Activated CD8-positive, alpha-beta memory T cell treated with anti-CD3 and anti-CD28 coated beads for 4 hours (primary cell): Measurements from ENCODE around the gene NCAM2.

Experiments
- DNase-seq, 2 donors: peaks; one replicate each; pipeline ENCODE4 v3.0.0-alpha.2; 2020; ENCODE audit warnings: low read depth in 2 of 2

NCAM2 gene

DNA sequence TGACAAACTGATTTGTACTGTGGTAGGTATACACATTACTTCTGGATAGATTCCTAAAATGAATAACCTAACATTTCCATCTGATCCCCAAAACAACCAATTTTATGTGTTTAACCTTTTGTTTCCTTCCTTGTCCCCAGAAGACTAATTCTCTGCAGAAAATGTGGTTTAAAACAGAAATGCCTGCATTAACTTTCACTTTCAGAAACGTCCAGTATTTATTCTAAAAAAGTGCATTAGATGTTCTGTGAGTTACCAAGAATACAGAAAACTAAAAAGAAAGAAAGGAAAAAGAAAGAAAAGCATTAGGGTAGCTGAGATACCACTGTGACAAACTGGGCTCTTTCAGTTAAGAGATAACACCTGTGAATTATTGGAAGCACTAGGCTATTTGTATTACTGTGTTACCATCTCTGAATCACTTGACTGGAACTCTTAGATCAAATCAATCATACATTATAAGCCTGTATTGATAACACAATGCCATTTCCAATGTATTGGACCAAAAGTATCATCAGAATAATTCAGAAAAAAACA lies 177.7 kb downstream of the NCAM2 start:
- DNase-seq = no peak

DNA sequence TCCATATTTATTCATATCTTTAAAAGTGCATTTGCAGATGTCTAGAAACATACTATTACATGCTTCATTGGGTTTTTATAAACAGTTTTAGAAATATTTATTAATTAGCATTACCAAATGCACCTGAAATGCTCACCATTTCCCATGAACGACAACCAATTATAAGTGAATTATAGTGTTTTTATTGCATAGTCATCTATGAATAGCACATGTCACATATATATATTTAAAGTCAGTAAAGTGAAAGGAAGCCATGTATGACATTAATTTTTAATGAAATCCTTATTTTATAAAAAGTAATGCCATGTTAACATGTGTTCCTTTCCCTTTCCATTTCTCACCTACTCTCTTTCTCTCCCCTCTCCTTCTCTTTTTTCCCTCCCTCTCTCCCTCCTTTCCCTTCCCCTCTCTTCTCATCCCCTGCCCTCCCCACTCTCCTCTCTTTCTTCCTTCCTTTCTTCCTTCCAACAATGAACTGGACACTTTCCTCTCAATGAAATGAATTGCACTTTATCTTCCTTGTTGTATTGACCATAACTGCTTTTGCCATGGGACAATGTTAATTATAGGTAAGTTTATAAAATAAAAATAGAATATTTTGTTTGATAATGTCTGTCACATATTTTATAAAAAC lies 179.3 kb downstream of the NCAM2 start:
- no peak for DNase-seq

DNA sequence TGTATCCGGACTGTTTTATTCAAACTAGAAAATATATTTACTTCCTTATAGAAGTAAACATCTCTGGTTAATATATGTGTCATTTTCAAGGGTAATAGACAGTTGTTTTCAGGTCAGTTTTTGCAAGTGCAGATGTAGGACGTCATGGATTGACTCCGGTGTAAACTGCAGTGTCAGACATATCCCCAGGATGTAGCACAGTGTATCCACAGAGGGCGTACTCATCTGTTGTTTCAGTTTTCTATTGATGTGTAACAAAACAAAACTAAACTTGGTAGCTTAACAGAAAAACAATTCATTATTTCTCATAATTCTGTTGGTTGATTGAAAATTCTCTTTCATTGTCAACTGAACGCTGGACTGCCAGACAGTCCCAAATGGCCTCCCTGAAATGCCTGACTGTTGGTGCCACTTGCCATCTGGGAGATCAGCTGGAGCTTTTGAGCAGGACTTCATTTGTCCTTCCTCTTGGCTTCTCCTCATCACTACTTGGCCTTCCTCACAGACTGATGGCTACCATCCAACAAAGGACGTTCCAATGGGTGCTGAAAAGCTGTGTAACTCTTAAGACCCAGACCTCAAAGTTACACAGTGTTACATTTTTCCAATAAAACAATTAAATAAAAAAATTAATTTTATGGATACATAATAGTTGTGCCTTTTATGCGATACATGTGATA lies 181.6 kb downstream of the NCAM2 start:
- no peak for DNase-seq

DNA sequence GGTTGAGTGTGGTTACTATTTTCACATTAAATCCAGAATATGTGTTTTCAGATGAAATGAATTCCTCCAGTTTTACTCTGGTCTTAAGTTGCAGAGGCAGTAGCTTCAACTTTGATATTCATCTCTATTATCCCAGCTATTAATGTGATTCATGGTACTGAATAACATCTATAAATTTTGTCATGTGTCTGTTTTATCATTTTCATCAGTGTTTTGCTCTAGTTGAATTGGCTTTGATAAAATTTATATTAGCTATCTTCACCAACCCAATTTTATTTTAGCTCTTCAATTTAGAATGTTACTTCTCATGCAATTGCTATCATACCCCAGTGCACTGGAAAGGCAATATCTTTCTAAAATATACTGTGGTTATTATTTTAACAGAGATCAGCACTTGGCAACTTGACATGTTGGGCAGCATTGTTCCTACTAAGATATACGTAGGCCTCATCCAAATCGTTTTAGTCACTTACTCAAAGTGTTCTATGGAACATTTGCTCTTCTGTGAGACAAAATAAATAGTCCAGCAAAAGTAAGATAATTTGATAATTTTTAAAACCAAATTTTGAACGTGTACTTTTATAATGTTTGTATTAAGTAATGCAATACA lies 184.3 kb downstream of the NCAM2 start:
- no peak for DNase-seq

DNA sequence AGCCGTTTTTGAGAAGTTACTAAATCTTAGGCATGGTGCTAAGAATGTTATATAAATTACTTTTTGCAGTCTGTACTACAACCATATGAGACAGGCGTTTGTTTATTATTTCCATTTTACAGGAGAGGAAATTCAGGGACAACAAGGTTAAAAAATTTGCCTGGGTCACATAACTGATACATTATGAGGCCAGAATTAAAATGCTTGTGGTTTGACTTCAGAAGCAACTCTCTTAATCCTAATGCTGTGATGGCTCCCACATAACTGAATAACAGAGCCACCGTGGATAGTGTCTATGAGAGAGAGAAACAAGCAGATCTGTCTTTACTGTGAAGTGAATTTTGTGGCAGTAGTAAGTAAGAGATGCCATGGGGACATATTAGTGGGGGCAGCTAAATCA lies 184.9 kb downstream of the NCAM2 start:
- no peak for DNase-seq

DNA sequence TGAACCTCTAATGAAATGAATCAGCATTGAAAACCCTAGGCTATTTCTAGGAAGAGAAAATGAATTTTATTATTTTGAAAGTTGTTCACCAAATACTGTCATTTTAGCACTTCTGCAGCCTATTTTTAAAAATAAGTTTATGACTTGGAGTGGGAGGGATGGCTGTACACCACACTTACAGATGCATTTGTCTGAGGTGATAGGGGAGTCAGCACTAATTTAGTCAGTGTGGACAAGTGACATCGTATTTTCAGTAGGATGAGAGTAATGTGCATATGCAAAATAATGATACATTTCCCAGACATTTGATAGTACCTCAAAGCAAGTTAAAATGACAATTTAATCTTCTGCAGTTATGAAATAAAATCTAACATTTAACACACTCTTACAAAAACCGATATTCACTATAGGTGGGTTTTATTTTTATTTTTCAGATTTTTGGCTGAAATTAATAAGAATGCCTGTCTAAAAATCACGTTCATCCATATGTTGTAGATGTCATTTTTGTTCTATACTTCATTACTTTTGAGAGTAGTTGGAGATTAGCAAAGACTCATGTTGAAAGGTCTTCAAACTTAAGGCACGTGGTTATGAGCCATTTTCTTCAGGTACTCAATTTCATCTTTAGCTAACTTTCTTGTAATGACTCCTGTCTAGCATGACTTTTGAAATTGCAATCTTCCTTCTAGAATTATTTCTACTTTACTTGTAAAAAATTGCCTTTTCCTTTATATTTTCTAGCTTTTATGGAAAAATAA lies 186.7 kb downstream of the NCAM2 start:
- DNase-seq = no peak

DNA sequence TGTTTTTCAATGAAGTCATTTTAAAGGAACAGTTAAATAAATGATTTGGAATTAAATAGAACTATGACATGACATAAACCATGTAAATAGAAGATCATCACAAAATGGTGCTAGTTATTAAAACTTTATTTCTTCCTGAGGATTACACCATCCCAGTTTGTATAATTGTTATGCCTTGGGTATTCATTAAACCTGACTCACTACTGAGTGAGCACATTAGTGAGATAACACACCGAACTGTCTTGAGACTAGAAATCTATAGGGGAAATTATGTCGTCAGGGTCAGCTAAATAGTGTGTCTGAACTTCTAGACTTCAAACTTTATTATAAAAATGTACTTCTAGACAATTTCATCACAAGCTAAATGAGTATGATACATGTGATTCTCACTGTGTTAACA lies 189.4 kb downstream of the NCAM2 start:
- no peak for DNase-seq

DNA sequence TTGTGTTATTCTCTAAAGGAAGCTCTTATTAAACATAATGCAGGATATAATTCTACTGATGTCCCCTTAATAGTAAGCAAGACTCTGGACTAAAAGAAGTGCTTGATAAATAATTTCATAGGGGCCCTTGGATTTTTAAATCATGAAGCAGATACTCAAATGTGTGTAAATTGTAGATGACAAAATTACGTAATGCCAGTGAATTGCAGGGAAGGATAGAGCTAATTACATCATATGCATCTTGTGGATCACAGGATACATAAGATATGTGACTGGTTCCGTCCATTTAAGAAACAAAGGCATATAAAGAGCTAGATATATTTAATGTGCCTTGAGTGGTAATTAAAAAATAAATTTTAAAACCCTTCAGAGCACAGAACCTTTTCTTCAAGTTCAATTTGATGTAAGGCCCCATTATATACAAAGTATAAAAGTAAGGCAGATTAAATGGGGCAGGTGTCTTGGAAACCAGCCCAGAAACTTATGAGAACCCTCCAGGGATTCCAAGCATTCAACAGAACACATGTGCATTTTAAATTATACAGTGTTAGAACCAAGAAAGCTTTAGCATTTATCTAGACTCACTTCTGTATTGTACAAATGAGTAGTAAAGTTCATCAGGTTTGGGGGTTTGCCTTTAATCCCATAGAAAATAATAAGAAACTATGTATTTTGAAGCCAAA lies 190.4 kb downstream of the NCAM2 start:
- DNase-seq = no peak

DNA sequence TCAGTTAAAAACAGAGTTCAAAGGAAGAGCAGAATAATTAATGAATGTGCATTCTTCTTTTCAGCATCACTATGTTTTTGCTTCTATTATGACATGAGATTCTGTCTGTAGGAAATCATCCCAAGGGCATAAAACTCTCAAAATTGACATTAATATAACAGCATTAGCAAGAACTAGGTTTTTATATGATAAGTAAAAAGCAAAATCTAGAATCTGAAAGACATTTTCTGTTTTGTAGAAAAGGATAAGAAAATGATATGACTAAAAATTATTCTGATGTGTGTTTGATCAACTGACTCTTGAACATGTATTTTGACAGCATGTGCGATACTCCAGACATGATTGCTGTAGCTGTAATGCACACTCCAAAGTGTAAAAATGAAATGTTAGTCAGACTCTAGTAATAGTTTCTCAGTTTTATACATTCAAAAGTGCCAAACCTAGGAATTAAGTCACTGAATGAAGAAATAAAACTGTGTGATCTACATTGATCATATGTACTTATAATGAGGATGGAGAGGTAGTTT lies 197.3 kb downstream of the NCAM2 start:
- no peak for DNase-seq

DNA sequence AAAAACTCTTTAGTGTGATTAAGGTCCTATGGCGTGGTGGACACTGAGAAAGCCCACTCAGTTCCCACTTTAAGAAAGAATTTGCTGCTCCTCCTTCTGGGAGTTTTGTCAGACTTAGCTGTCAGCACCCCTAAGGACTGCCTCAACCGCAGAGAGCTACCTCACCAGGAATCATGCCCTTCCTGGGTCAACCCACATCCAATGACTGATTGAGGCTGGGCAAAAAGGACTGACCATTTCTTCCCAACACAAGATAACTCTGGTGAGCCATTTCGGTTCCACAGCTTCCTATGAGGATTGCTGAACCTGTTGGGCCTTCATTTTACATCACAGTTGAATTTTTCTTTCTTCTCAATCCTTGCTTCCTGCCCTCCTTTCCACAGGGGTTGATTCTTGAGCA lies 197.9 kb downstream of the NCAM2 start:
- DNase-seq = no peak

DNA sequence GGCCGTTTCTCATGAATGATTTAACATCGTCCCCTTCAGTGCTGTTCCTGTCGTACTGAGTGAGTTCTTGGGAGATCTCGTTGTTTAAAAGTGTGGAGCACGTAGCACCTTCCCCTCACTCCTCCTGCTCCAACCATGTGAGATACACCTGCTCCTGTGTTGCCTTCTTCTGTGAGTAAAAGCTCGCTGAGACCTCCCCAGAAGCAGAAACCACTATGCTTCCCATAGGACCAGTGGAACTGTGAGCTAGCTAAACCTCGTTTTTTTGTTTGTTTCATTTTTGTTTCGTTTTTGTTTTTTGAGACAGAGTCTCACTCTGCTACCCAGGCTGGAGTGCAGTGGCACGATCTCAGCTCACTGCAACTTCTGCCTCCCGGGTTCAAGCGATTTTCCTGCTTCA lies 198.6 kb downstream of the NCAM2 start:
- no peak for DNase-seq

DNA sequence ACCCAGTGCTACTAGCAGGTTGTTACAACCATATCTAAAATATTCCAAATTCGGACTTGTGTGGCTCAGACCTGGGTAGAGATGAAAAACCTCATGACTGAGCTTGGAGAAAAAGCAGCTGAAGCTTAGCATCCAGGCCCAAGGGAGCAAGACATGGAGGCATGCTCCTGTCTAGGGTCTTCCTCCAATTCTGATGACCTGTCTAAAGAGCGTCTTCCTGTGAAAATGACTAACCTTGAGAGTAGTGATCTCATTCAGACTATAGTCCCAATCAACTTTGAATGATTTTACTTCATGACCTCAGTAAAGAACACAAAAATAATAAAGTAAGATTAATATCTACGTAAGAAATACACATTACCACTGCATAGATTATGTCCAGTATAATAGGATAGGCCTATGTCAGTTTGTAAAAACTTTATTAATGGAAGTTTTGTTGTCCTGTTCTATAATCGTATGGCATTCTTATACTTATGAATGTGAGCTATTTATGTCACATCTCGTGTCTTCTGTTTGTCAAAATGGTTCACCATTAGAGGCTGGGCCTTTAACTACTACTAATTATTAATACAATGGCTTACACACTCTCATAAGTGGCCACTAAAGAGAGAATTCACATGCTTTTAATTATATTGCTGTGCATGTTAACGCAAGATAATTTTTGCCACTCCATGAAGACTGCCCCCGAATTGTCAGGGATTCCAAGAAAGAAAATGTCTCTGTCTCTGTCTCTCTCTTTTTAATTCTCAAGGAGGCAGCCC lies 201.3 kb downstream of the NCAM2 start:
- DNase-seq = no peak

DNA sequence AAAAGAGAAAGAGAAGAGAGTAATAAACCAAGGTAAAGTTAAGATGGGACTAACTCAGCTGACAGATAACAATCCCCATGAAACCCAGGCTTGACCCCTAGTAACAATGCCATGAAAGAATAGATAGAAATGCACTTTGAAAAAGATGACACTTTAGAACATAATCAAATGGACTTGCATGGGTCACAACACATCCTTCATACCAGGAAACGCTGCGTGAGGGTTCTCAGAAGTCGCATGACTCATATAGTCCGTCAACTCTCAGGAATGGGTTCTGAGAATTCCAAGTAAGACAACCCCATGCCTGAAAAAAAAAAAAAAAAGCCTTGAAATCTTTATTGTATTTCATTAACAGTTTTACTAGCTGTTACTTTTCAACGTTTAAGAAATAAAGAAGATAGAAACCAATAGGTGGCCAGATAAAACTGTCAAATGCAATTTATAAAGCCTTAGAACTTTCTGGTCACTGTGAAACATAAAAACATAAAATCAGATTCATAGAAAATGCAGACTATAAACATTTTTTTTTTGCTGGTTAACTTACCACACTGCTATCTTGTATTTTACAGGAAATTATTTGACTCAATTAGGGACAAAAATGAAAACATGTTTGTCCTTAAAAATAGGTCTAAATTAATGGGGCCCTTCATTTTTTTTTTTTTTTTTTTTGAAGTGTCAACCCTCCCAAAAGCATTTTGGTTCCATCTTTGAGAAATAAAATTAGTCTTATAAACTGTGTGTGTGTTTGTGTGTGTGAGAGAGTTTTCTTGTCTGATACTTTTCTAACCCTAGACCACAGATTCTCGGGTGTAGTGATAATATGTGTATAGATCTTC lies 202.1 kb downstream of the NCAM2 start:
- DNase-seq = peak in 1 of 2 donors; percentile 1

DNA sequence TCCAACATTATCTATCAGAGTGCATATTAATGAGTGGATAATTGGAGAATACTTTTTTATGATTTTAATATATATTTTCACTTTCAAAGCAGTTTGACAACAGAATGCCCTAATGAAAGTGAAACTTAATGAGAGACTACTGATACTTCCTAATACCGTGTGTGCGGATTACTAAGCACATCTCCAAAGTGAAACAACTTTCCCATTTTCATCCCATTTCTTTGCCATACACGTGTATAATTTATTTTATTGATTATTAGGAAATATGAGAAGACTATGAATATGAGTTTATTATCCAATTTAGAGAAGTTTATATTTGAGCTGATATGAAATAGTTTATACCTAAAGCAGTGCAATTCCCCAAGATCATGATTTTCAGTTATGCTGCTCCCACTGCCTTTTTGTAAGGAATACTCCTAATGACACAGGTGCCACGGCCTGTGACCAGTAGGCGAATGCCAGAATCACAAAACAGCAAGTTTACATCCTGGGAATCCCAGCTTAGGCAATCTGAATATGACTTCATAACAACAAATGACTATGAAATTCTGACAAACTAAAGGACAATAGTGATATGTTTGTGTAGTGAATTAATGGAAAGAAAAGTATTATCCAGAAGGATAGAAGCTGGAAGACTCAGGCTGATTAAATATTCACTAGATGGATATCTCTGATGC lies 202.9 kb downstream of the NCAM2 start:
- no peak for DNase-seq

DNA sequence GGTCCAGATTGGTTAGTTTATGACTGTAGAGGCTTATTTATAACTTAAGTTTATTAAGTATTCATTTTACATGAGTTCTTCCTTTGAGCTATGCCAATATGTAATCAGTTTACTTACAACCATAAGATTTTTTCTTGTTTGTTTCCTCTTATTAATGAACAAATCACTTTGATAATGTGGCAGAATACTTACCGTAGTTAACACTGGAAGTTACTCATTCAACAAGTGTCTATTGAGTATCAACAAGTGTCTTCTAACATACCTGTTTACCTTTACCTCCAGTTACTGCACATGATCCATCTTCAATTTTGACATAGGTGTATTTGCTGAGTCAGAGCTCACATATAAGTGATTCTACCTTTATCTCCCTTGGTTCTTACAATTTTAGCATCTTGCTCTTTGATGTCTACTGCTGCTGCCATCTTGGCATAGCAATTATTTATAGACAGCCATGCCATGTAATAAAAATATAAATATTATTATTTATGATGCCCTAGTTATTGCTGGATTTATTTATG lies 205.7 kb downstream of the NCAM2 start:
- no peak for DNase-seq

DNA sequence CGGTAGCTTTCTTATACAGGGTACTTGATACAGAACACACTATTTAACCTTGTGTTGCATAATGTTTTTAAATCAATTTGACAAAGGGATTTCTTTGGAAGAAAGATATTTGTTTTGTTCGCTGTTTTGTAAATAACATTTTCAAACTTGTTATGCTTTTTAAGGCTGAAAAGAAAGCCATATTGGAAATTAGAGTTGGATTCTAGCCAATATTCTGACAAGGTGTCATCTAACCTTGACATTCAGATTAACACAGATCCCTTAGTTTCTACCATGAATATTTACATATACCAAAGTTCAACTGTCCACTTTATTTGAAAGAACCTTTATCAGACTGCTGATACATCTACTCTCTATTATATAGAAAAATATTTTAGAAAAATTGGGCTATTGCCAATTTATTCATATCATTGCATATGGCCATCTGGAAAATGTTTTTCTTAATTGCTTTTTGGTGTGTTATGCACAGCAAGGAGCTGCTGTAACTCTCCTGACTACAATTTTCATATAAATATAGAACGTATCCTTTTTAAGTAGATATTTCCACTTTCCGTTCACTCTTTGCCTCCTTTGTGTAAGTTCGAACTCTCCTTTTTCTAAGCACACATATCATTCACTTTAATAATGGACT lies 206.3 kb downstream of the NCAM2 start:
- DNase-seq = no peak

DNA sequence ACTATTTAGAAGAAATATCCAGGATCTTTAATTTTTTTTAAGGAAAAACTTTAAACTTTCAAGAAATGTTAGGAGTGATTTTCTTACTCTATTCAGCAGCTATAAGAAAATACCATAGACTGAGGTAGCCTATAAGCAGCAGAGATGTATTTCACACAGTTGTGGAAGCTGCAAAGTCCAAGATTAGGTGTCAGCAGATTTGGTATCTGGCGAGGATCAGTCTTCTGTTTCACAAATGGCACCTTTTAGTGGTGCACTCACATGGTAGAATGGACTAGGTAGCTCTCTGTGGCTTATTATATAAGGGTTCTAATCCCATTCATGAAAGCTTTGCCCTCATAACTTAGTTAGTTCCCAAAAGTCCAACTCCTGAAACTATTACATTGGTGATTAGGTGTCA lies 207.4 kb downstream of the NCAM2 start:
- DNase-seq = no peak

DNA sequence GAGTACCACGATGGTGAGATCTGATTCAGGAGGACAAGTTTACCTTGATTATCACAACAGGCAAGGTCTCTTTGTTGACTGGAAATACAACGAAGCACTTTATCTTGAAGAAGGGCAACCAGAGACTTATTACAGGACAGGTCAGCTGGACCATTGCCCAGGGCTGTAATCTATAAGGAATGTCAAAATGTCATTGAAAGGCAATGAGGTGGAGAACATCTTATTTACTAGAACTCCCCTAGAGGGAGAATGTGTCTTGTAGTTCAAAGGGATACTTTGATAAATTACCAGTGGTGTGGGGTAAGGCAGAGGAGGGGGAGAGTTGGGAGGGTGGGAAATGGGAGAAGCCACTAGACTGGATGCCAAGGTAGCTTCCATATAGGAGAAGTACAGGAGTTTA lies 212.3 kb downstream of the NCAM2 start:
- no peak for DNase-seq

DNA sequence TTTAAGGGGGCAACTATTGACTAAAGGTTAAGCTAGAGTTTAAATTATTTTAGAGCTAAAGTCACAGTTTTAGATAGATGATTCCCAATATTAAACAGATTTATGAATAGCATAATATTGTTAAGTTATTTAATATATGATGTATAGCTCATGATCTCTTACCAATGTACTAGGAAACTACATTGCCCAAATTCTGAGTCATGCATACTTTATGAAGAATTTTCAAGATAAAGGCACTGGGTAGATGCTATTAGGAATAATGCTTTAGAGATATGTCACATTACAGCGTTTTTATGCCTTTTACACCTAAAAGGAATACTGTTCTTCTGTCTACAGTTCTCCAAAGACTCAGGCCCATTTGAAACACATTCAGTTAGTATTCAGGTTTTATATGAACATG lies 215.1 kb downstream of the NCAM2 start:
- DNase-seq = no peak
